Measurements from ENCODE around the gene CHD1.
"Not testable (repeated sequence)": the region's sequence is repeated elsewhere in the genome, so short reads cannot be mapped to it uniquely, and the experiment has no call there.

CHD1 gene

GRCh38 chr5:98928873-98929709, at the start of gene CHD1:
Gene CHD1, minus strand, starts transcription at chr5:98929007. Its CDS starts 2,621 bp downstream, at chr5:98926386.
- peak; percentile 95 for DNase-seq (ENCODE audit: low spot score)

- DNase-seq (ENCODE audit: low spot score): no peak
Observed at GRCh38 chr5:98978528-98978927, 49.7 kb upstream of the CHD1 start.

- DNase-seq (ENCODE audit: low spot score): peak; percentile 1
Observed at GRCh38 chr5:98977723-98978122, 48.9 kb upstream of the CHD1 start.

- DNase-seq (ENCODE audit: low spot score): no peak
Observed at GRCh38 chr5:98975682-98976407, 47.0 kb upstream of the CHD1 start.

- no peak for DNase-seq (ENCODE audit: low spot score)
Observed at GRCh38 chr5:98975223-98975622, 46.4 kb upstream of the CHD1 start.

GRCh38 chr5:98969400-98969799, 40.6 kb upstream of the CHD1 start:
- no peak for DNase-seq (ENCODE audit: low spot score)

- no peak for DNase-seq (ENCODE audit: low spot score)
Observed at GRCh38 chr5:98968056-98968564, 39.3 kb upstream of the CHD1 start.

GRCh38 chr5:98965226-98965625, 36.4 kb upstream of the CHD1 start:
- no peak for DNase-seq (ENCODE audit: low spot score)

GRCh38 chr5:98964621-98965020, 35.8 kb upstream of the CHD1 start:
- no peak for DNase-seq (ENCODE audit: low spot score)

GRCh38 chr5:98963019-98963418, 34.2 kb upstream of the CHD1 start:
- DNase-seq (ENCODE audit: low spot score): no peak

- no peak for DNase-seq (ENCODE audit: low spot score)
Observed at GRCh38 chr5:98962587-98962986, 33.8 kb upstream of the CHD1 start.

GRCh38 chr5:98961665-98962344, 33.0 kb upstream of the CHD1 start:
- no peak for DNase-seq (ENCODE audit: low spot score)

GRCh38 chr5:98957307-98957706, 28.5 kb upstream of the CHD1 start:
- DNase-seq (ENCODE audit: low spot score): no peak

GRCh38 chr5:98955888-98956287, 27.1 kb upstream of the CHD1 start:
- not testable (repeated sequence) for DNase-seq (ENCODE audit: low spot score)

GRCh38 chr5:98955471-98955870, 26.7 kb upstream of the CHD1 start:
- DNase-seq (ENCODE audit: low spot score): not testable (repeated sequence)

- DNase-seq (ENCODE audit: low spot score): no peak
Observed at GRCh38 chr5:98954392-98955028, 25.7 kb upstream of the CHD1 start.

GRCh38 chr5:98942847-98943246, 14.0 kb upstream of the CHD1 start:
- no peak for DNase-seq (ENCODE audit: low spot score)

GRCh38 chr5:98941131-98941883, 12.5 kb upstream of the CHD1 start:
- DNase-seq (ENCODE audit: low spot score): no peak

GRCh38 chr5:98940581-98940980, 11.8 kb upstream of the CHD1 start:
- DNase-seq (ENCODE audit: low spot score): peak; percentile 63

- no peak for DNase-seq (ENCODE audit: low spot score)
Observed at GRCh38 chr5:98938464-98938863, 9.7 kb upstream of the CHD1 start.
